Astrocyte of the spinal cord (primary cell): Measurements from ENCODE around the gene UTP14C.

Experiments used
- DNase-seq: peaks from one replicate; pipeline ENCODE4 v3.0.0; 2011; ENCODE audit warnings: low read depth, low spot score
- H3K4me3 ChIP-seq: 2 replicates; pipeline ENCODE4 v1.5.1; 2011; ENCODE audit warnings: low read depth, mild to moderate bottlenecking, low read length, moderate library complexity
- CTCF ChIP-seq: IDR thresholded peaks from 2 replicates; pipeline ENCODE4 v1.5.1; 2012; ENCODE audit warnings: low read depth, mild to moderate bottlenecking, low read length, inconsistent platforms
- in situ Hi-C: cut with HindIII; loops from 2 replicates; pipeline ENCODE4 v1.10.0; 2017; ENCODE audit warnings: low sequenced_read_pairs

Gene UTP14C

GRCh38 chr13:52010890-52011631 is 13.4 kb upstream of the UTP14C start, which contains the start of gene ATP7B:
ATP7B (minus strand) TSS chr13:52011450; CDS start chr13:52011337, 113 bp downstream.
- DNase-seq, result peak; percentile 7
- in situ Hi-C loops, result no loop called here
- peak within 1 kb of the TSS; percentile 95 for H3K4me3 ChIP-seq
- peak; percentile 4 for TF ChIP-seq CTCF

- H3K4me3 ChIP-seq, result peak within 1 kb of the TSS; percentile 95
- peak; percentile 99 for DNase-seq
- TF ChIP-seq CTCF, result no peak
- in situ Hi-C loops, result no loop called here
Observed at GRCh38 chr13:52011632-52012511, 12.6 kb upstream of the UTP14C start, which contains the start of gene ALG11. ALG11 (plus strand) TSS chr13:52012398; CDS start chr13:52012419, 21 bp downstream.

- TF ChIP-seq CTCF, result no peak
- peak overlapping the region; percentile 95 for H3K4me3 ChIP-seq
- in situ Hi-C loops, result no loop called here
- DNase-seq, result no peak
Observed at GRCh38 chr13:52012512-52012836, 12.0 kb upstream of the UTP14C start.

GRCh38 chr13:52016296-52016695 is 8.2 kb upstream of the UTP14C start:
- no peak for DNase-seq
- H3K4me3 ChIP-seq, result no peak overlapping the region
- TF ChIP-seq CTCF, result no peak
- in situ Hi-C loops, result no loop called here

GRCh38 chr13:52020191-52020590 is 4.3 kb upstream of the UTP14C start:
- in situ Hi-C loops, result no loop called here
- TF ChIP-seq CTCF, result no peak
- no peak overlapping the region for H3K4me3 ChIP-seq
- no peak for DNase-seq

GRCh38 chr13:52022356-52022755 is 2.1 kb upstream of the UTP14C start:
- no peak overlapping the region for H3K4me3 ChIP-seq
- no peak for DNase-seq
- no peak for TF ChIP-seq CTCF
- in situ Hi-C loops, result no loop called here
